LNCaP clone FGC (cell line): ENCODE data around the gene NEK7.

Source experiments
- DNase-seq: peaks from one replicate; pipeline ENCODE4 v3.0.0-alpha.2; 2011; ENCODE audit warnings: low read depth
- H3K4me3 ChIP-seq: 2 replicates; pipeline ENCODE4 v1.5.1; 2011; ENCODE audit warnings: mild to moderate bottlenecking, low read depth, low read length, control low read depth
- TF ChIP-seq, protein P1 (sequence below): IDR thresholded peaks from 2 replicates; pipeline ENCODE4 v1.5.1; 2012; ENCODE audit warnings: mild to moderate bottlenecking; ENCODE audit not compliant: control insufficient read depth, insufficient read depth; ENCODE audit errors: extremely low read depth

NEK7 gene

GRCh38 chr1:198161718-198162090 is 4.9 kb downstream of the NEK7 start:
- no peak for DNase-seq
- TF ChIP-seq, protein P1, sequence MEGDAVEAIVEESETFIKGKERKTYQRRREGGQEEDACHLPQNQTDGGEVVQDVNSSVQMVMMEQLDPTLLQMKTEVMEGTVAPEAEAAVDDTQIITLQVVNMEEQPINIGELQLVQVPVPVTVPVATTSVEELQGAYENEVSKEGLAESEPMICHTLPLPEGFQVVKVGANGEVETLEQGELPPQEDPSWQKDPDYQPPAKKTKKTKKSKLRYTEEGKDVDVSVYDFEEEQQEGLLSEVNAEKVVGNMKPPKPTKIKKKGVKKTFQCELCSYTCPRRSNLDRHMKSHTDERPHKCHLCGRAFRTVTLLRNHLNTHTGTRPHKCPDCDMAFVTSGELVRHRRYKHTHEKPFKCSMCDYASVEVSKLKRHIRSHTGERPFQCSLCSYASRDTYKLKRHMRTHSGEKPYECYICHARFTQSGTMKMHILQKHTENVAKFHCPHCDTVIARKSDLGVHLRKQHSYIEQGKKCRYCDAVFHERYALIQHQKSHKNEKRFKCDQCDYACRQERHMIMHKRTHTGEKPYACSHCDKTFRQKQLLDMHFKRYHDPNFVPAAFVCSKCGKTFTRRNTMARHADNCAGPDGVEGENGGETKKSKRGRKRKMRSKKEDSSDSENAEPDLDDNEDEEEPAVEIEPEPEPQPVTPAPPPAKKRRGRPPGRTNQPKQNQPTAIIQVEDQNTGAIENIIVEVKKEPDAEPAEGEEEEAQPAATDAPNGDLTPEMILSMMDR: no peak
- H3K4me3 ChIP-seq: no peak overlapping the region

DNA sequence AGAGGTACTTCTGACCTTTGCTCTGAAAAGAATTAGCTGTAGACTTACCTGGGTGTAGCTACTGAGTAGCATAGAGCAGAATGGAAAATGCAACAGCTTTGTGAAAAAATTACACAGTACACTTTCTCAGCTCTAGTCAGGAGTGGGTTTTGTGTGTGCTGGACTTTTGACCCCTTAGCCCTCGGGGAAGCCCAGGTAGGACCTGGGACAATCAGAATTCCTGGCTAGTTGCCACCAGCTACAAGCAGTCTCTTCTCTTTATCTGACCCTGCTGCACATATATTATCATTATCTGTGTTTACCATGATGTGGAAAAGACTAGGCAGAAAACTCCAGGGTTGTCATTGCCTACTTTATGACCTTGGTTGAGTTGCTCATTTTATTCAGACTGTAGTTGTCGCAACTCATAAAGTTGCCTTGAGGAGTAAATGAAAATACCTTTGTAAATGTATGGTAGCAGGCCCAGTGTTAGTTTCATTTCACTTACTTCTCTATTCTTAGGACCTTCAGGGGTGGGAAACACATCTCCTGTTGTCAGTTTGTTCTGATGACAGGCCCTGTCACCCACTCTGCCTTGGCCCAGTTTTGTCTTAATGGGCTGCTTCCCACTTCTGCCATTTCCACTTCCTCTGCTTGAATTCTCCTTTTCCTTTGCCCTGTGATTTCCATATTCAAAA is 5.4 kb downstream of the NEK7 start:
- TF ChIP-seq, protein P1: no peak
- H3K4me3 ChIP-seq: no peak overlapping the region
- no peak for DNase-seq

DNA sequence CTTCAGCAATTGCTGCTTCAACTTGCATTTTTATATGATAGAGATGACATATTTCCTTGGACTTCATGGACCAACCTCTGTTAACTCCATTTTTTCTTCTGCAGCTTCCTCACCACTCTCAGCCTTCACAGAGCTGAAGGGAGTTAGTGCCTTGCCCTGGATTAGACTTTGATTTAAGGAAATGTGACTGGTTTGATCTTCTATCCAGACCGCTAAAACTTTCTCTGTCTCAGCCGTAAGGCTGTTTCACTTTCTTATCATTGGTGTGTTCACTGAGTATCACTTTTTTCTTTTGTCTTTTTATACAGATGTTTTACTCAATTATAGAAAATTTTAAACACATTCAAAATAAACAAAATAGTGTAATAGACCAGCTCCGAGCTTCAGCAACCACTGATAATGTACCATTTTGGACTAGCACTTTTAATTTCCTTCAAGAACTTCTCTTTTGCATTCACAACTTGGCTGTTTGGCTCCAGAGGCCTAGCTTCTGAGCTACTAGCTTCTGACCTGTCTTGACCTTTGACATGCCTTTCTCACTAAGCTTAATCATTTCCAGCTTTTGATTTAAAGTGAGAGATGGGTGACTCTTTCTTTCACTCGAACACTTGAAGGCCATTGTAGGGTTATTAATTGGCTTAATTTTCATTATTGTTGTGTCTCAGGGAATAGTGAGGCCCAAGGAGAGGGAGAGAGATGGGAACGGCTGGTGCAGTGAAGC is 9.3 kb downstream of the NEK7 start:
- no peak overlapping the region for H3K4me3 ChIP-seq
- TF ChIP-seq, protein P1: no peak

GRCh38 chr1:198166900-198167299 is 10.1 kb downstream of the NEK7 start:
- TF ChIP-seq, protein P1: no peak
- DNase-seq: no peak
- H3K4me3 ChIP-seq: no peak overlapping the region

More for the DNA sequence above, 9.3 kb downstream of the NEK7 start:
- DNase-seq: no peak

DNA sequence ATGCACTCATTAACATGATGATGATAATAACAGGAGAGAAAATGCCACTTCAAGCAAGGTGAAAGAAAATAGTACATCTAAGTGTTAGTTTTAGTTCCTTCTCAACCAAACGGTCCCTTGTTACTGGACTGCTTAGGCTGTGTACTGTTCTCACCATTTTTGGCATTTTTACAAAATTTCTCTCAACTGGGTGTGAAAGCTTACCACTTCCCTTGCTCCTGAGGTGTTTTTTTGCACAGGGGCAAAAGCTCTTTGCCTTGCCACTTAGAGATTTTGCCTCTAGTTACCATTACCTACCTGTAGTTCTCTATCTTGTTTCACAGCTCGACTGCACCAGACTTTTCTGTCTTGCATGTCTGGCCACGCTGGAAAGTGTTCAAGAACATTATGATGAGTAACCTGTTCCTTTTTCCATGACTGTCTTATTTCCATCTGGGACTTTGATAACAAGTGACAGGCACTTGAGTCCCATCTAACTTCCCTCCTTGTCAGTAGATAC is 10.7 kb downstream of the NEK7 start:
- no peak overlapping the region for H3K4me3 ChIP-seq
- TF ChIP-seq, protein P1: no peak
- DNase-seq: no peak

DNA sequence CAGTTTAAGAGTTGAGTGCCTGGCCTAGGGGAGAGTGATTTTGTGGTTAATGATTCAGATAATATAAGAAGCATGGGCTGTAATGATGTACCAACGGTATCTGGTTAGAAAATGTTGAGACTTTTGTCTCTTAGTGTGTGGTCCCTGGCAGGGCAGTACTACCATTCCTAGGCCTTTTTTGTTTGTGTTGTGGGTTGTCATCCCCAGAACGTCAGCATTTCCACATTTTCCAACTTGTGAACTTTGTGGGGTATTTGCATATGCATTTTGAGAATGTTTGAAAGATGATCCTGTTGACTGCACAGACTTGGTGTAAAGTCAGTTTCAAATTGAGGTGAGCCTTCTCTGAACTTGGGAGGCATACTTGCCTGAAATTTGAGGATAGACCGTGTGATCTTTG is 11.4 kb downstream of the NEK7 start:
- TF ChIP-seq, protein P1: no peak
- DNase-seq: no peak
- H3K4me3 ChIP-seq: no peak overlapping the region
